B cell (primary cell): ENCODE results near the gene HOXC13. TPM values are rescaled to one million over a fixed set of nuclear protein-coding genes. Genes with fewer than 3 reads are reported as not detected.

Source experiments
- ATAC-seq: fragments of 200-7000 bp; cut with Tn5 transposase; one replicate; pipeline ENCODE4 v1.10.0; 2021; ENCODE audit warnings: low read depth, mild to moderate bottlenecking, moderate number of reproducible peaks, moderate library complexity
- CTCF ChIA-PET: fragments of 350-600 bp; sonication (Branson Sonifier 250); formaldehyde crosslinking; loops from one replicate; lab custom pipeline; 2021; ENCODE audit warnings: antibody characterized with exemption, inconsistent platforms; lab: Charles Lee
- POLR2A ChIA-PET: fragments of 350-600 bp; sonication (Branson Sonifier 250); formaldehyde crosslinking; loops from one replicate; lab custom pipeline; 2021; ENCODE audit warnings: antibody characterized with exemption; lab: Charles Lee
- DNase-seq: peaks from one replicate; pipeline ENCODE4 v3.0.0; 2013
- H2AFZ ChIP-seq: 2 replicates; pipeline ENCODE4 v1.6.1; 2012; ENCODE audit warnings: mild to moderate bottlenecking, low read depth, low read length; ENCODE audit not compliant: insufficient read depth, poor library complexity, severe bottlenecking
- H3K27ac ChIP-seq, 2 donors: 1 replicate in 1 of 2; 2 replicates in 1 of 2; pipeline ENCODE4 v1.5.1; 2012 to 2013; ENCODE audit warnings: low read length in 2 of 2, mild to moderate bottlenecking in 2 of 2, moderate library complexity in 1 of 2
- H3K27me3 ChIP-seq, 4 experiments: fragments of 200-600 bp in 1 of 4; sonication (generic) in 1 of 4; replicated peaks in 1 of 4; 1 replicate in 2 of 4; 2 replicates in 2 of 4; pipeline versions ENCODE4 v1.6.1 to v1.7.0; 2013 to 2016; ENCODE audit warnings: low read length in 3 of 4, mild to moderate bottlenecking in 2 of 4, mixed read lengths in 1 of 4, moderate library complexity in 1 of 4; ENCODE audit not compliant: insufficient read depth in 4 of 4, control insufficient read depth in 3 of 4; ENCODE audit errors: control extremely low read depth in 1 of 4
- H3K36me3 ChIP-seq, 2 experiments: replicated peaks in 1 of 2; 1 replicate in 1 of 2; 2 replicates in 1 of 2; pipeline versions ENCODE4 v1.6.1 to v1.7.1; 2013; ENCODE audit warnings: low read length in 1 of 2; ENCODE audit not compliant: insufficient read depth in 2 of 2, control insufficient read depth in 1 of 2; ENCODE audit errors: control extremely low read depth in 1 of 2, extremely low read depth in 1 of 2
- H3K4me1 ChIP-seq, 2 donors: fragments of 200-600 bp in 1 of 2; sonication (generic) in 1 of 2; 1 replicate in 1 of 2; 2 replicates in 1 of 2; pipeline versions ENCODE4 v1.5.1 to v1.6.1; 2013 to 2017; ENCODE audit warnings: low read length in 2 of 2; ENCODE audit not compliant: control insufficient read depth in 2 of 2, insufficient read depth in 2 of 2
- H3K4me2 ChIP-seq: replicated peaks from 2 replicates; pipeline ENCODE3; 2012; ENCODE audit warnings: mild to moderate bottlenecking, low read depth, low read length; ENCODE audit not compliant: poor library complexity, severe bottlenecking
- H3K4me3 ChIP-seq, 5 experiments: fragments of 200-600 bp in 1 of 5; sonication (generic) in 1 of 5; 1 replicate in 3 of 5; 2 replicates in 2 of 5; pipeline versions ENCODE4 v1.5.1 to v1.7.0; 2011 to 2016; ENCODE audit warnings: low read length in 4 of 5, mild to moderate bottlenecking in 4 of 5, low read depth in 2 of 5, control low read depth in 1 of 5, moderate library complexity in 1 of 5; ENCODE audit not compliant: insufficient read depth in 1 of 5; ENCODE audit errors: control extremely low read depth in 1 of 5, extremely low read depth in 1 of 5
- H3K79me2 ChIP-seq: fragments of 200-600 bp; sonication (generic); one replicate; pipeline ENCODE4 v1.6.0; 2016; ENCODE audit warnings: low read length; ENCODE audit not compliant: control insufficient read depth, insufficient read depth
- H3K9ac ChIP-seq: fragments of 200-600 bp; sonication (generic); 2 replicates; pipeline ENCODE4 v1.6.1; 2017; ENCODE audit warnings: mild to moderate bottlenecking, low read length, moderate library complexity
- H3K9me3 ChIP-seq, 3 donors: one replicate each; pipeline versions ENCODE4 v1.6.1 to v1.7.1; 2013; ENCODE audit warnings: low read length in 2 of 3; ENCODE audit not compliant: control insufficient read depth in 2 of 3, insufficient read depth in 1 of 3; ENCODE audit errors: control extremely low read depth in 1 of 3
- H4K20me1 ChIP-seq: 2 replicates; pipeline ENCODE4 v1.6.0; 2012; ENCODE audit warnings: mild to moderate bottlenecking, low read length; ENCODE audit not compliant: insufficient read depth, control insufficient read depth, poor library complexity, severe bottlenecking
- H3K27ac Mint-ChIP-seq: one replicate; pipeline ENCODE4 v1.8.0; 2021; ENCODE audit warnings: mixed read lengths
- H3K27me3 Mint-ChIP-seq: one replicate; pipeline ENCODE4 v1.8.0; 2021; ENCODE audit warnings: mixed read lengths
- H3K4me1 Mint-ChIP-seq: one replicate; pipeline ENCODE4 v1.8.0; 2021; ENCODE audit warnings: mixed read lengths
- H3K4me3 Mint-ChIP-seq: one replicate; pipeline ENCODE4 v1.8.0; 2021; ENCODE audit warnings: mixed read lengths
- H3K9me3 Mint-ChIP-seq: one replicate; pipeline ENCODE4 v1.8.0; 2022; ENCODE audit warnings: mixed read lengths; ENCODE audit not compliant: insufficient read depth
- EZH2 ChIP-seq: IDR thresholded peaks from 2 replicates; pipeline ENCODE4 v1.6.1; 2012; ENCODE audit warnings: borderline replicate concordance, low read depth, mild to moderate bottlenecking, moderate library complexity, low read length; ENCODE audit not compliant: insufficient read depth, poor library complexity, severe bottlenecking
- WGBS: methylation state at CpG from one replicate; pipeline ENCODE4 v1.1.5; 2013; ENCODE audit warnings: missing lambda C conversion rate; ENCODE audit not compliant: insufficient coverage; 5-methylcytosine and 5-hydroxymethylcytosine counted together
- intact Hi-C: fragments of 100-400 bp; cut with micrococcal nuclease; formaldehyde crosslinking; loops from one replicate; pipeline ENCODE4 v1.10.0; 2022
- polyA plus RNA-seq: library from polyadenylated mRNA; depleted of rRNA; stranded (reverse); fragments of >200 nt; gene quantifications from 2 replicates; pipeline ENCODE4 v1.2.3, GENCODE V29; 2012
- total RNA-seq, 2 donors: library from RNA; stranded (reverse); fragments of 120-200 nt in 1 of 2; gene quantifications; 1 replicate in 1 of 2; 2 replicates in 1 of 2; pipeline versions ENCODE4 v1.2.3 to v1.2.4, GENCODE V29; 2013 to 2022
- TF ChIP-seq, protein P1 (sequence below): fragments of 200-600 bp; IDR thresholded peaks from one replicate; pipeline ENCODE4 v1.8.0; 2022; ENCODE audit warnings: antibody characterized with exemption, mild to moderate bottlenecking

The HOXC13 gene
- total and polyA plus RNA-seq, 2 donors (not counting 1 experiment from before 2014, with no cell fraction given), result not detected

DNA sequence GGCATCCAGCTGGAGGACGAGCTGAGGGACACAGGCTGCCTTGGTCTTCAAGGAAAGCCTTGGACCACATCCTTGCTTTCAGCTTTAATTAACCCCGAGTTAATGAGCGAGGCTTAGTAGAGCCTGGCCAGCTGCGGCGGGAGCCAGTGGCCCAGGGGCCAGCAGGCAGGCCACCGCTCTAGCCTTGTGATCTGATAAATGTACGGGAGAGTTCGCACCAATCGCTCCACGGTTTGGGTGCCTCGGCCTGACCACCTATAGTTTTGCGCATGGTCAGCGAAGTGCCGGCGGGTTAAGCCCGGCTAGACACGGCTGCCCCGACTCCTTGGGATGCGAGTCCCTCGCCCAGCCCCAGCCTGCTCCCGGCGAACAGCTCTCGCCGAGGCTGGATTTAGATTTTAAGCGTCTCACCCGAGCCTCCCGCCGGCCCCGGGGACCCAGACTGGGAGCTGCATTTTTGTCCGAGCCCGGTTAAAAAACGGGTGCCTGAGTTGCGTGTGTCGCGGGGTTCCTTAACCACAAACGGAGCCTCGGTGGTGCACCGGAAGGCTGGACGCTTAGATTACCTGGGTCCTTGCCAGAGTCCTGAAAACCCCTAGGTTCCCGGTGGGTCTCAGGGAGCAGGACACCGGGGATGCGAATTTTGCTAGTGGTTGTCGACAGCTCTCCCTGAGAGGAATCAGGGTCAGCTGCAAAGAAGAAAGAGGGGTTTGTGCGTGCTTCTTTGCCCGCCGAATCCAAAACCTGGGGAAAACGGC lies 13.1 kb downstream of the HOXC13 start:
- no peak for ATAC-seq
- H3K9me3 ChIP-seq, result peaks cover 0 to 75% (median 11%) of the 10 kb centered on the region in 3 donors
- H3K27me3 Mint-ChIP-seq, result peaks cover 68% of the 10 kb centered on the region
- H2AFZ ChIP-seq, result peak overlapping the region; percentile 20
- no peaks in the 10 kb centered on the region for H4K20me1 ChIP-seq
- H3K36me3 ChIP-seq, result no peaks in the 10 kb centered on the region
- no peak overlapping the region for H3K4me3 Mint-ChIP-seq
- peaks cover 0 to 98% (median 81%) of the 10 kb centered on the region in 4 experiments for H3K27me3 ChIP-seq
- no peaks in the 10 kb centered on the region for H3K79me2 ChIP-seq
- no peaks in the 10 kb centered on the region for H3K9me3 Mint-ChIP-seq
- no peak overlapping the region for H3K27ac Mint-ChIP-seq
- TF ChIP-seq EZH2, result no peak
- TF ChIP-seq, protein P1, sequence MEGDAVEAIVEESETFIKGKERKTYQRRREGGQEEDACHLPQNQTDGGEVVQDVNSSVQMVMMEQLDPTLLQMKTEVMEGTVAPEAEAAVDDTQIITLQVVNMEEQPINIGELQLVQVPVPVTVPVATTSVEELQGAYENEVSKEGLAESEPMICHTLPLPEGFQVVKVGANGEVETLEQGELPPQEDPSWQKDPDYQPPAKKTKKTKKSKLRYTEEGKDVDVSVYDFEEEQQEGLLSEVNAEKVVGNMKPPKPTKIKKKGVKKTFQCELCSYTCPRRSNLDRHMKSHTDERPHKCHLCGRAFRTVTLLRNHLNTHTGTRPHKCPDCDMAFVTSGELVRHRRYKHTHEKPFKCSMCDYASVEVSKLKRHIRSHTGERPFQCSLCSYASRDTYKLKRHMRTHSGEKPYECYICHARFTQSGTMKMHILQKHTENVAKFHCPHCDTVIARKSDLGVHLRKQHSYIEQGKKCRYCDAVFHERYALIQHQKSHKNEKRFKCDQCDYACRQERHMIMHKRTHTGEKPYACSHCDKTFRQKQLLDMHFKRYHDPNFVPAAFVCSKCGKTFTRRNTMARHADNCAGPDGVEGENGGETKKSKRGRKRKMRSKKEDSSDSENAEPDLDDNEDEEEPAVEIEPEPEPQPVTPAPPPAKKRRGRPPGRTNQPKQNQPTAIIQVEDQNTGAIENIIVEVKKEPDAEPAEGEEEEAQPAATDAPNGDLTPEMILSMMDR, result no peak
- H3K9ac ChIP-seq, result no peak overlapping the region
- POLR2A ChIA-PET, result no interaction called here
- WGBS, result 6% methylated on average over 47 of the region's 47 CpGs
- intact Hi-C loops, result loop anchor here (2.0 to 5.0 kb wide), 3 partner anchors 23 to 61 kb away; partner anchors contain the start of gene HOTAIR
- H3K27ac ChIP-seq, result no peak overlapping the region
- H3K4me3 ChIP-seq, result no peak overlapping the region
- CTCF ChIA-PET, result interaction anchor here (1.1 to 1.8 kb wide), 2 partner anchors 9 to 256 kb away, joined by 3 to 7 read pairs; no protein-coding TSS in a partner anchor
- peak; percentile 51 for DNase-seq
- peaks cover 12% of the 10 kb centered on the region for H3K4me1 Mint-ChIP-seq
- peaks cover 8 to 47% of the 10 kb centered on the region in 2 donors for H3K4me1 ChIP-seq
- H3K4me2 ChIP-seq, result no peak overlapping the region

DNA sequence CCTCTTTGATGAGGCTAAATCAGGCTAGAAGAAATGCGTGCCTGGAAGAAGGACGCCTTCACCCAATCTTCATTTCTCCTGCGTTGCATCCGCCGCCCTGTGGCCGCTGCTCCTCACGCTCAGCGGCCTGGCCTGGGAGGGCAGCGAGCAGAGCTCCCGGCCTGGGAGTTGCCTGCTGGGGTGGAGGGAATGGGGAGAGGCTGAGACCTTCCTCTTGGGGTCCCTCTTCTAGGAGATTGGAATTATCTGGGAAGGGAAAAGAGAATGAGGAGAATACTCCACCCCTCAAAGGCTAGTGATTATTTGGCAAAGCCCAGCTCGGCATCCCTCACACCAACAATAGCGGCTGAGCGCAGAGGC lies 13.7 kb downstream of the HOXC13 start:
- no peaks in the 10 kb centered on the region for H4K20me1 ChIP-seq
- no peak overlapping the region for H2AFZ ChIP-seq
- H3K4me1 ChIP-seq, result peaks cover 14 to 52% of the 10 kb centered on the region in 2 donors
- H3K4me2 ChIP-seq, result no peak overlapping the region
- no peak for DNase-seq
- ChIA-PET CTCF (interaction anchor here (1.8 kb wide), 1 partner anchor 256 kb away, joined by 7 read pairs; no protein-coding TSS in a partner anchor), POLR2A (no interaction called here)
- H3K27me3 ChIP-seq, result peaks cover 0 to 98% (median 83%) of the 10 kb centered on the region in 4 experiments
- intact Hi-C loops, result loop anchor here (2.0 to 5.0 kb wide), 3 partner anchors 22 to 60 kb away; partner anchors contain the start of gene HOTAIR
- H3K79me2 ChIP-seq, result no peaks in the 10 kb centered on the region
- H3K4me1 Mint-ChIP-seq, result peaks cover 17% of the 10 kb centered on the region
- no peak for TF ChIP-seq EZH2
- TF ChIP-seq, protein P1, result no peak
- peak overlapping the region; percentile 10 for H3K27ac Mint-ChIP-seq
- WGBS, result 14% methylated on average over 3 of the region's 13 CpGs
- no peak overlapping the region for H3K9ac ChIP-seq
- no peak overlapping the region for H3K4me3 Mint-ChIP-seq
- no peak overlapping the region for H3K4me3 ChIP-seq
- peaks cover 0 to 80% (median 11%) of the 10 kb centered on the region in 3 donors for H3K9me3 ChIP-seq
- no peak for ATAC-seq
- H3K27me3 Mint-ChIP-seq, result peaks cover 69% of the 10 kb centered on the region
- no peaks in the 10 kb centered on the region for H3K9me3 Mint-ChIP-seq
- H3K27ac ChIP-seq, result no peak overlapping the region
- H3K36me3 ChIP-seq, result no peaks in the 10 kb centered on the region
